Upper lobe of left lung (tissue), 6 donors: ENCODE data around the gene RNF146. TPM values are rescaled to one million over a fixed set of nuclear protein-coding genes. Genes with fewer than 3 reads are reported as not detected.
A peak's percentile ranks its signal among the peaks of the same experiment; 100 is the strongest.

Experiments
- ATAC-seq, 2 donors: fragments of 200-7000 bp; cut with Tn5 transposase; one replicate each; pipeline ENCODE4 v1.9.1; 2022; ENCODE audit warnings: mild to moderate bottlenecking in 2 of 2, moderate library complexity in 2 of 2; ENCODE audit not compliant: low FRiP score in 2 of 2
- DNase-seq, 2 donors: peaks; one replicate each; pipeline ENCODE4 v3.0.0-alpha.2; 2019 to 2020
- H3K27ac ChIP-seq, 4 donors: fragments of 200-600 bp; sonication (generic); one replicate each; pipeline ENCODE4 v1.5.1; 2016 to 2019
- H3K27me3 ChIP-seq, 4 donors: fragments of 200-600 bp; sonication (generic); one replicate each; pipeline ENCODE4 v1.5.1; 2017 to 2019
- H3K36me3 ChIP-seq, 4 donors: fragments of 200-600 bp; sonication (generic); one replicate each; pipeline ENCODE4 v1.5.1; 2016 to 2019
- H3K4me1 ChIP-seq, 4 donors: fragments of 200-600 bp; sonication (generic); one replicate each; pipeline ENCODE4 v1.5.1; 2018 to 2019
- H3K4me3 ChIP-seq, 4 donors: fragments of 200-600 bp; sonication (generic); one replicate each; pipeline ENCODE4 v1.5.1; 2017 to 2019; ENCODE audit warnings: mild to moderate bottlenecking in 2 of 4, moderate library complexity in 1 of 4
- H3K9me3 ChIP-seq, 4 donors: fragments of 200-600 bp; sonication (generic); one replicate each; pipeline ENCODE4 v1.5.1; 2018 to 2019
- EP300 ChIP-seq, 4 donors: sonication (generic); formaldehyde crosslinking; IDR thresholded peaks; one replicate each; pipeline ENCODE4 v1.5.1; 2017; ENCODE audit warnings: antibody characterized with exemption in 4 of 4, control low read depth in 2 of 4
- POLR2A ChIP-seq, 4 donors: fragments of 450-650 bp; IDR thresholded peaks; one replicate each; pipeline ENCODE4 v1.5.1; 2016 to 2017; ENCODE audit warnings: antibody characterized with exemption in 4 of 4, mild to moderate bottlenecking in 2 of 4
- POLR2AphosphoS5 ChIP-seq, 2 donors: sonication (generic); formaldehyde crosslinking; IDR thresholded peaks; one replicate each; pipeline ENCODE4 v1.5.1; 2017; ENCODE audit warnings: antibody characterized with exemption in 2 of 2
- WGBS, 2 donors: methylation state at CpG; one replicate each; pipeline ENCODE4 v1.1.5; 2017 to 2018; 5-methylcytosine and 5-hydroxymethylcytosine counted together
- total RNA-seq, 6 donors: library from RNA; depleted of rRNA in 4 of 6; stranded (reverse); fragments of >200 nt in 4 of 6; gene quantifications; one replicate each; pipeline versions ENCODE4 v1.1.0 to v1.2.1, GENCODE V29; 2016 to 2021
- TF ChIP-seq, protein P1 (sequence below), 6 experiments: fragments of 450-650 bp in 4 of 6; fragments of 200-600 bp in 2 of 6; sonication (generic) in 2 of 6; IDR thresholded peaks; one replicate each; pipeline ENCODE4 v1.5.1; 2016 to 2019; ENCODE audit warnings: antibody characterized with exemption in 6 of 6
- donor health status: DM: no; HTN: no; CAD: no; lungs with moderate emphysema.
- donor health status: DM: no; HTN: yes; CAD: no; lungs with severe emphysema.

RNF146 gene
- total RNA-seq, 6 donors from 2014 or later: 28.1 to 106 (median 53.0) TPM

DNA sequence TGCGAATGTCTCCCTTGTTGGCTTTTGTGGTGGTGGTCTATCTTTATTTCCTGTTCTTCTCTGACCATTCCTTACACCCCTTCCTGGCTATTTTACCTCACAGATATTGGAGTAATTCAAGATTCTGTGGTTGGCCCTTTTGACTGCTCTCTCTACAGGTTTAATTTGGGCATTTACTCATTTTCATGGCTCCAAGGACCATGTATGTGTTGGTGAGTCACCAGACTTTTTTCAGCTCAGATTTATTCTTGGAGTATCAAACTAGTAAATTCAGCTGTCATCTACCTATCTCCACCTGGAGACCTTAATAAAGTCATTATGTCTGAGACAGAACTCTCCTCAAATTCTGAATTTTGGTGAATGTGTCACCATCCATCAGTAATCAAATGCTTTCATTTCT is 15.5 kb downstream of the RNF146 start:
- H3K27me3 ChIP-seq: no peaks in the 10 kb centered on the region
- DNase-seq: no peak
- TF ChIP-seq POLR2AphosphoS5 (IDR thresholded peaks at IDR 0.05) (no peak), POLR2A (IDR thresholded peaks at IDR 0.05) (no peak), EP300 (IDR thresholded peaks at IDR 0.05) (no peak)
- TF ChIP-seq, protein P1, sequence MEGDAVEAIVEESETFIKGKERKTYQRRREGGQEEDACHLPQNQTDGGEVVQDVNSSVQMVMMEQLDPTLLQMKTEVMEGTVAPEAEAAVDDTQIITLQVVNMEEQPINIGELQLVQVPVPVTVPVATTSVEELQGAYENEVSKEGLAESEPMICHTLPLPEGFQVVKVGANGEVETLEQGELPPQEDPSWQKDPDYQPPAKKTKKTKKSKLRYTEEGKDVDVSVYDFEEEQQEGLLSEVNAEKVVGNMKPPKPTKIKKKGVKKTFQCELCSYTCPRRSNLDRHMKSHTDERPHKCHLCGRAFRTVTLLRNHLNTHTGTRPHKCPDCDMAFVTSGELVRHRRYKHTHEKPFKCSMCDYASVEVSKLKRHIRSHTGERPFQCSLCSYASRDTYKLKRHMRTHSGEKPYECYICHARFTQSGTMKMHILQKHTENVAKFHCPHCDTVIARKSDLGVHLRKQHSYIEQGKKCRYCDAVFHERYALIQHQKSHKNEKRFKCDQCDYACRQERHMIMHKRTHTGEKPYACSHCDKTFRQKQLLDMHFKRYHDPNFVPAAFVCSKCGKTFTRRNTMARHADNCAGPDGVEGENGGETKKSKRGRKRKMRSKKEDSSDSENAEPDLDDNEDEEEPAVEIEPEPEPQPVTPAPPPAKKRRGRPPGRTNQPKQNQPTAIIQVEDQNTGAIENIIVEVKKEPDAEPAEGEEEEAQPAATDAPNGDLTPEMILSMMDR (IDR thresholded peaks at IDR 0.05): no peak
- H3K9me3 ChIP-seq: no peaks in the 10 kb centered on the region
- no peak overlapping the region for H3K27ac ChIP-seq
- no peak for ATAC-seq
- peaks cover 0 to under 1% (median 0%) of the 10 kb centered on the region in 4 donors for H3K4me1 ChIP-seq
- peaks cover 16 to 64% (median 29%) of the 10 kb centered on the region in 4 donors for H3K36me3 ChIP-seq
- H3K4me3 ChIP-seq: no peak overlapping the region
- 96 to 100% methylated on average over 1 of the region's 1 CpG for WGBS, 2 donors

DNA sequence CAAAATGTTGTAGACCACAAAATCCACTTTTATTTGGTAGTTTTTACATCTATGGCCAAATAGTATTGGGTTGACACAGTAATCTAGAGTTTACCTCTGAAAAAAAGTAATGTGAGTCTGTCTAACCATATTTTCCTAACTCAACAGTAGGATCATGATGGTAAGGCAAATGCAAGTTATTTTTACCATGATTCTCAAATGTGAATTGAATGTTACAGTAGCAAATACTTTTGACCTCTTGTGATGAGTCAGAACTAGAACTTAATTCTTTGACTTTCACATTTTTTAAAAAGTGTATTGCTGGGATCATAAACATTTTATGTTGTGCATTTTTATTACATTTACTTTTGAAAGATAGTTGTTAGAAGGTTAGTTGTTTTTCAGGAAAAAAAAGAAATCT is 22.0 kb downstream of the RNF146 start:
- Histone ChIP-seq H3K27ac (no peak overlapping the region), H3K27me3 (no peaks in the 10 kb centered on the region), H3K4me3 (no peak overlapping the region), H3K4me1 (peaks cover 13 to 24% (median 20%) of the 10 kb centered on the region in 4 donors), H3K9me3 (no peaks in the 10 kb centered on the region), H3K36me3 (peaks cover 15 to 54% (median 20%) of the 10 kb centered on the region in 4 donors)
- TF ChIP-seq EP300 (IDR thresholded peaks at IDR 0.05): no peak
- no peak for TF ChIP-seq POLR2A (IDR thresholded peaks at IDR 0.05)
- TF ChIP-seq, protein P1 (IDR thresholded peaks at IDR 0.05): no peak
- no peak for TF ChIP-seq POLR2AphosphoS5 (IDR thresholded peaks at IDR 0.05)
- no peak for DNase-seq
- no peak for ATAC-seq

DNA sequence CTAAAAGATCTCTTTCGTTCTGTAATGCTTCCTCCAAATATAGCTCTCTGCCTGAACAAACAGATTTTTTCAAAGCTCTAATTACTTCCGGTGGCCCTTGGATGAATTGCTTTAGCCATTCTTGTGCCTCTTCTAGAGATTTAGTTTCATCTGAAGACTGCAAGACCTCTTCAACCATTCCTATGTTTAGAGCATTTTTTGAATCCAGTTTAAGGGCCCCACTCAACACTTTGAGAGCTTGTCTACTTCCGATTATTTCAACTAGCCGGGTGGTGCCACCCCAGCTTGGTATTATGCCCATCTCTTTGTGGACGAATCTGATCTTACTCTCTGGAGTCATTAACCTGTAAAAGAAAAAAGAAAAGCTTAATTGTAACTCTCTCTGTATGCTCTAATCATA is 23.3 kb downstream of the RNF146 start:
- TF ChIP-seq POLR2AphosphoS5 (IDR thresholded peaks at IDR 0.05) (no peak), POLR2A (IDR thresholded peaks at IDR 0.05) (no peak), EP300 (IDR thresholded peaks at IDR 0.05) (no peak)
- TF ChIP-seq, protein P1 (IDR thresholded peaks at IDR 0.05): no peak
- peak in 1 of 2 donors; percentile 36 for DNase-seq

DNA sequence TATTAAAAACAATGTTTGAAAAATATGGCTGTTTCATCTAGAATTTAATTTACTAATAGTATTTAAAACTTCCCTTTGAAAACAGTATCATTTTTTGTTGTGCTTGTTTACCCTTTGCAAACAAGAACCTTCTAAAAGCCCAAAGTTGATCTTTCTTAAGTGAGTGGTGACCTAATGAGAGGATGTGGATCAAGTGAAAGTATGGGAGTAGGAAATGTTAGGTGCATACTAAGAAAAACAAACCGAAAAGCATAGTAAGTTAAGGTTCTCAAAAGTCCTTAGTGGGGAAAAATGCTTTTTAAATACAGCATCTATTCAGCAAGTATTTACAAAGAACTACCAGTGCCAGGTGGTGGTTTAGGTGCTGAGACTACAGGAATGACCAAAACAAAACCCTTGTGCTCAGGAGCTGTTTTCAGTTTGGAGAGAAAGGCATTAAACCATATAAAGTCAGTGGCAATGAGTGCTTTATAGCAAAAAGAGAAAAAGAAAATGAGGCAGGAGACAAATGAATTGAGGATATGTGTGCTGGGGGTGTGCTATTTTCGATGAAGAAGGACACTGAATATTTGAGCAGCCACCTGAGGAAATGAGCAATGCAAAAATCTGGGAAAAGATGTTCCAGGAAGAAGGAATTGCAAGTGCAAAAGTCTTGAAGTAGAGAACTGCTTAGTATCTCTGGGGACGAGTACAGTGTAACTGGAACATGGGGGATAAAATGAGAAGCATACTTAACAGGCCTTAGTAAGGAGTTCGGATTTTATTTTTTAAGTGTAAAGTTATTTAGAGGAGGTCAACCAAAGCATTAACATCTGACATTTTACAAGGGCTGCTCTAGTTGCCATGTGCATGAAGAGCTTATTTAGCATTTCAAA is 24.0 kb downstream of the RNF146 start:
- TF ChIP-seq POLR2A (IDR thresholded peaks at IDR 0.05) (no peak), POLR2AphosphoS5 (IDR thresholded peaks at IDR 0.05) (no peak), EP300 (IDR thresholded peaks at IDR 0.05) (no peak)
- TF ChIP-seq, protein P1 (IDR thresholded peaks at IDR 0.05): no peak
- peak overlapping the region in 3 of 4 donors; percentile 22 to 55 (median 23) for H3K27ac ChIP-seq
- peaks cover 13 to 24% (median 20%) of the 10 kb centered on the region in 4 donors for H3K4me1 ChIP-seq
- no peak for ATAC-seq
- H3K9me3 ChIP-seq: no peaks in the 10 kb centered on the region
- H3K27me3 ChIP-seq: no peaks in the 10 kb centered on the region
- DNase-seq: no peak
- WGBS, 2 donors: 63% methylated on average over 4 of the region's 4 CpGs
- no peak overlapping the region for H3K4me3 ChIP-seq
- H3K36me3 ChIP-seq: peaks cover 13 to 44% (median 18%) of the 10 kb centered on the region in 4 donors

More for the DNA sequence above, 23.3 kb downstream of the RNF146 start:
- Histone ChIP-seq H3K27me3 (no peaks in the 10 kb centered on the region), H3K27ac (peak overlapping the region in 1 of 4 donors; percentile 55), H3K36me3 (peaks cover 15 to 48% (median 19%) of the 10 kb centered on the region in 4 donors), H3K4me3 (no peak overlapping the region), H3K9me3 (no peaks in the 10 kb centered on the region), H3K4me1 (peaks cover 13 to 24% (median 20%) of the 10 kb centered on the region in 4 donors)
- peak in 1 of 2 donors; percentile 22 for ATAC-seq
- WGBS, 2 donors: 54 to 69% methylated on average over 5 of the region's 5 CpGs
